ENCODE data around the gene NEAT1.
A peak's percentile ranks its signal among the peaks of the same experiment; 100 is the strongest.

Gene NEAT1

GRCh38 chr11:65389294-65389980 is 33.2 kb upstream of the NEAT1 start:
- no peak for DNase-seq

DNA sequence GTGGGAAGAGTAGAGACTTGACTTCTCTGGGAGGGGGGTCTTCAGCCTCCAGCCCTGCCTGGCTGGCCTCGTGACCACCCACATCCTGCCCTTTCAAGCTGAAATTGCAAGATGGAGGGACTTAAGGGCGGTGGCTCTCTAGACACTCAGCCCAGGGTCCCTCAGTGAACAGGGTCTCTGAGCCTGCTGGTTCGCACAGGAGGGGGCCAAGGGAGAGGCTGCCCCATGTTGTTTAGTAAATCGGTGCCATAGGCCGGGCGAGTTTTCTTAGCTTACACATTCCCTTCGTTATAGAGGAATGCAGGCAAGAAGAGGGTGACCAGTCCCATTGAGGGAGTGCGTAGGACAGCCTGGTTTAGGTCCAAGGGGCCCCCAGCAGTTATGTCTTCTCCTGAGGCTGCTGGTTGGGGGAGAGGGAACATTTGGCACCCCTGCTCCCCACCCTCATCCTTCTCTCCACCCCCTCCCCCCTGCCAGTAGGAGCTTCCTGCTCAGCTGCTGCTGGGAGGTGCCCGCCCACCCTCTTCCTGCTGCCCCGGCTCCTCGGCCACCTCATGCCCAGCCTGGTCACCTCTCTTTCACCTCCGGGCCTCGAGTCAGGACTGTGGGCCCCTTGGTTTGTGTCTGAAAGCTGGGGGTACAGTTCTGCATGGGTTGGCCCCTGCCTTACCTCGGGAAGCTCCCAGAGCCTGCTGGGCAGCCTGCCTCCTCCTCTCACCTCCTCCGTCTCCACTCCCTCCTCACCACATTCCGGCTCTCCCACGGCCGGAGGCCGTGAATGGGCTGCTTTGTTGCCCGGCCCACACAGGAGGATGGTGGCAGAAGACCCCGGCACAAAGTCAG is 32.3 kb upstream of the NEAT1 start:
- DNase-seq, result no peak

- DNase-seq, result no peak
Measured at GRCh38 chr11:65390996-65391395, 31.6 kb upstream of the NEAT1 start.

DNA sequence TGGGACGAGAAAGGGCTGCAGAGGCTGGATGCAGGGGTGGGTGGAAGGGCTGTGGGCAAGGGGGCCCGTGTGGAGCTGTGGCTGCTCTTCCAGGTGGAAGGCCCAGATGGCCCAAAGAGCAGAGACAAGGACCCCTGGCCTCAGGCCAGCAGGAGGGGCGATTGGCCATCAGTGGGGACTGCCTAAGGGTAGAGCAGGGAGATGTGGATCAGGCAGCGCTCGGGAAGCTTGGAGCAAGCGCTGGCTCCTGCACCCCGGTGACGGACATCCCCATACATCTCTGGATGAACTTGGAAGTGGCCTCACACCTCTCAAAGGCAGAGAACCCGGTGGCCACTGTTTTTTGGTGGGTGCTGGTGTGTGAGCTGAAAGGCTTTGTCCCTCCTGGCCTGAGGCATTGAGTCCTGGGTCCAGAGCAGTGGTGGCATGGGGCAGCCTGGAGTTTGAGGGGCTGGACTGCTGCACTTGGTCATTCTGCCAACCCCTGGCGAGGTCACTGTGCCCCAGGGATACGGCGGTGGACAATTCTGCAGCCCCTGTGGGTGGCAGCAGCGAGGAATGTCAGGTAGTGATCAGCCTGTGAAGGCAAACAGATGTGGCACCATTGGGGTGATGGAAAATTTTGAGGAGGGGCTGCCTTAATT is 30.3 kb upstream of the NEAT1 start:
- DNase-seq, result no peak

- DNase-seq, result no peak
Measured at GRCh38 chr11:65392899-65393298, 29.7 kb upstream of the NEAT1 start.

DNA sequence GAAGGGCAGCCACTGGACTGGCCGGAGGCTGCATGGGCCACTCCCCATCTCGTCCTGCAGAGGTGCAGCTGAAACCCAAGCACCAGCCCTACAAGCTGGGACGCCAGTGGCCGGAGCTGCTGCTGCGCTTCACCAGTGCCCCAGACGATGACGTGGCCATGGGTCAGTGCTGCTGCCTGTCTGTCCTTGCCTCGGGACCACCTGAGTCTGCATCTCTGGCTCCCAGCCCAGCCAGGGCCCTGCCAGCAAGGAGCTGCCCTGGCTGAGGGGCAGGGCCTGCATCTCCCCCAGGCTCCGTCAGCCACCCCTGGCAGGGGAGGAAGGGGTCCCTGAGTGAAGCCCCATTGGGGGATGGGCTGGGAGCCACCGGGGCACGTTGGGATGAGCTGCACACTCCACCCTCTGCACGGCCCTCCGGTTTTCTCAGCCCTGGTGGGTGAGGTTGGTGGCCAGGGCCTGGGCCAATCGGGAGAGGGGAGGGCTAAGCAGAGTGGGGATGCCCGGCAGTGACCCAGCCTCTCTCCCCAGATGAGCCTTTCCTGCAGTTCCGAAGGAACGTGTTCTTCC is 29.0 kb upstream of the NEAT1 start:
- DNase-seq, result no peak

DNA sequence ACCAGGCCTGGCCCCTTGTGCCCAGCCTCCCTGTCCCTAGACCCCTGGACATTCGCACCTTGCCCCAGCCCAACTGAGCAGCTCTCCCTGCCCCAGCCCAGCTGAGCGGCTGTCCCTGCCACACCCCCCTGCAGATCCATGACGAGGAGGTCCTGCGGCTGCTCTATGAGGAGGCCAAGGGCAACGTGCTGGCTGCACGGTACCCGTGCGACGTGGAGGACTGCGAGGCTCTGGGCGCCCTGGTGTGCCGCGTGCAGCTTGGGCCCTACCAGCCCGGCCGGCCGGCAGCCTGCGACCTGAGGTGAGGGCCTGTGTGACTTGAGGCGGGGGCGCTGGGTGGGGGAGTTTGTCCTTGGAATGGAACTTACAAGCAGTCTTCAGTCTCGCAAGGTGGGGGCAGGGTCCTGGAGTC is 28.5 kb upstream of the NEAT1 start:
- DNase-seq, result no peak

DNA sequence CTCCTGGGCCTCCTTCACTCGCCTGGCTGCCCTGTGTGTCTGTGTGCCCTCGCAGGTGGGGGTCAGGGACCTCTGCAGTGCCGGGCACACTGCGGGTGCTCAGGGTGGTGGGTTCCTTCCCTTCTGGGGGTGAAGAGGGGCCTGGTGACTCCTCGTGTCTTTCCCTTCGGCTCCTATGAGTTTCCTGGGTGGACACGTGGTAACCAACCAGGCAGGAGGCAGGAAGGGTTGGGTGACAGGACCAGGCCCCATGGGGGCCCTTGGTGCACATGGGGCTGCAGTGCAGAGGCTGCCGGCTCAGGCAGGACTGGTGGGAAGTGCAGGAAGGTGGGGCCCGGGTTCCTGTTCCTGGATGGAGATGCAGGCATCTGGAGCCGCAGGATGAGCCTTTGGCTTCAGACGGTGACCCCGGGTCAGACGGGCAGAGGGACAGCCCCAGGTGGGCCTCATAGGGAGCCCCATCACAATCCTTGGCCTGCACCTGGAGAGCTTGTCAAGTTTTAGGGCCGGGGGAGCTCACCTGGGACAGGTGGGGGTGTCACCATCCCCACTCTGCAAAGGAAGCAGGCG is 26.6 kb upstream of the NEAT1 start:
- no peak for DNase-seq

- DNase-seq, result no peak
Measured at GRCh38 chr11:65396769-65397745, 25.5 kb upstream of the NEAT1 start.

DNA sequence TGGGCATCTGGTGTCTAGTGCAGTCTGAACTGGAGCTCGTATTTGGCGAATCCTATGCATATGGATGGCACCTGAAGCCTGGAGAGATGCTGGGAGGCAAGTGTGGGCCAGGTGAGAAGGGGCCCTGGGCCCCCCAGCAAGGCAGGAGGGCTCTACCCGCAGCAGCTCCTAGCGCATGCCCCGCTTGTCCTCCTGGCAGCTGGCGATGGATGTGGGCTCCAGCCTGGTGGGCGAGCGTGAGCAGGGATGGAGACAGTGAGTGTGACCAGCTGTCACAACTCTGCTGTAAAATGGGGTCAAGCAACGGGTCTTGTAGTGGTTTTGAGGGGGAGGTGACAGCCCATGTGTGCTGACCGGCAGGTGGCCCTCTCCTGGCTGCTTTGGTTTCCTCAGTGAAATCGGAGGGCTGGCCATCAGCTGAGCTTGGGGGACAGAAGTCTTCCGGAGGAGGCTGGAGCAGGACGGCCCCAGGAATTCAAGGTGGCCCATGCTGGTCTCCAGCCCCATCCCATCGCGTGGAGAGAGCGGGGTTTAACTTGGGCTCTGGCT is 24.2 kb upstream of the NEAT1 start:
- no peak for DNase-seq

GRCh38 chr11:65399249-65399648 is 23.3 kb upstream of the NEAT1 start:
- DNase-seq, result no peak

- DNase-seq, result no peak
Measured at GRCh38 chr11:65399845-65400244, 22.8 kb upstream of the NEAT1 start.

DNA sequence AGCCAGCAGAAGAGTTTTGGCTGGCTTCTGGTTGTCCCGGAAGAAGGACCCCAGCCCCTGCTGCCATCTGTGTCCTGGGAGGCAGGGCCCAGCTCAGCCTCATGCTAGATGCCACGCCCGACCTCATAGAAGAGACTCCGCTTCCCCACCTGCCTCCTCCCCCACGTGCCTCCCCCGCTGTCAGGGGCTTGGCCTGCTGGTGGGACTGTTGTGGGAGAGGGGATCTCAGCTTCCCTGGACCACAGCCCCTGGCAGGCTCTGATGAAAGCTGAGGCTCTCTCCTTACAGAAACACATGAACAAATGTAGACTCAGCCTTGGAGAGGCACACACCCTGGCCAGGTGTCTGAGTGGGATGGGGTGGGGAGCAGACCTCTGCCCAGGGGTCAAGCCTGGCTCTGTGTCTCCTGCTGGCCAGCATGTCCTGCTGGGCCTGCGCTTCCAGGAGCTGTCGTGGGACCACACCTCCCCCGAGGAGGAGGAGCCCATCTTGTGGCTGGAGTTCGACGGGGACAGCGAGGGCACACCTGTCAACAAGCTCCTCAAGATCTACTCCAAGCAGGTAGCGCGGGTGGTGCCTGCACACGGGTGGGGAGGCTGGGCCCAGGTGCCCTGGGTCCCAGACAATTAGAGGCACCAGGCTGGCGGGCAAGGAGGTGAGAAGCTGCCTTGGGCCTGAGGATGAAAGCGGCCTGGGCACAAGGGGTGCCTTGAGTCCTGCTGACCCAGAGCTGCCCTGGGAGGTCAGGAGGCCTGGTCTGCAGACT is 22.1 kb upstream of the NEAT1 start:
- no peak for DNase-seq

DNA sequence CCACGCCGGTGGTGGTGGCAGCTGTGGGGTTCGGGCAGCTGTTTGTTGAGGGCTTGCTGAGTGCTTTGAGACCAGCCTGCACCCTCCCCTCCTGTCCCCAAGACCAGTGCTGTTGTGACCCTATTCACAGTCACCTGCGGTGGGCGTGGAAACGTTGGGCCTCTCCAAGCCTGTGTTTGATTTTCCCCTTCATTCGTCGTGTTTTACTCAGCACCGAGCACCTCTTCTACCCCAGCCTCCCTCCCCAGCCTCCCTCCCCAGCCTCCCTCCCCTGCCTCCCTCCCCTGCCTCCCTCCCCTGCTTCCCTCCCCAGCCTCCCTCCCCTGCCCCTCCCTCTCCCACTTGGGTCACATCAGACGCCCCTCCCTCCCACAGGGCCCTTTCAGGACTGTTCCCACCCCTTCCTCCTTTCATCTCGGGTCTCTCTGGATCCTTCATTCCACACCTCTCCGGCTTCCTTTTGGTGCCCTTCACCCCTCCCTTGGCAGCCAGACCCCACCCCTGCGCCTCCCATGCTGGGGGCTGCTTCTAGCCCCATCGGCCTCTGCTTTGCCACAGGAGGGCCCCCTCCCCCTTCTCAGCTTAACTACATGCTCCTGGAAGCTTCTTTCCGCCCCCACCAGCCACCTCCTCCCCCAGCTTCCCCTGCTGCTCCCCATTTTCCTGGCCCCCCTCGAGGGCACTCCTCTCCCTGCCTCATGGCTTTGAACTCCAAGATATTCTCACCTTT is 21.4 kb upstream of the NEAT1 start:
- DNase-seq, result no peak

DNA sequence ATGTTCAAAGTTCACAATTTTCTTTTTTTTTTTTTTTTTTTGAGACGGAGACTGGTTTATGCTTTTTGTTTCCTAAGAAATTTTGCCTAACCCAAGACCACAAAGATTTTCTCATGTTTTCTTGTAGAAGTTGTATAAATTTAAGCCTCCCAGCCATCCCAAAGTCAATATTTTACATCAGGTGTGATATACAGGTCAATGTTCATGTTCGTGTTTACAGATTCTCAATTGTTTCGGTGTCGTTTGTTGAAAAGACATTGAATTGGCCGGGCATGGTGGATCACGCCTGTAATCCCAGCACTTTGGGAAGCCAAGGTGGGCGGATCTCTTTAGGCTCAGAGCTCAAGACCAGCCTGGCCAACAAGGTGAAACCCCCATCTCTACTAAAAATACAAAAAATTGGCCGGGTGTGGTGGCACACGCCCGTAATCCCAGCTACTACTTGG is 20.8 kb upstream of the NEAT1 start:
- no peak for DNase-seq

GRCh38 chr11:65402790-65403189 is 19.8 kb upstream of the NEAT1 start:
- DNase-seq, result no peak

- DNase-seq, result peak; percentile 79 to 84
Measured at GRCh38 chr11:65403607-65404121, 18.9 kb upstream of the NEAT1 start.

GRCh38 chr11:65404210-65404609 is 18.4 kb upstream of the NEAT1 start:
- no peak for DNase-seq

DNA sequence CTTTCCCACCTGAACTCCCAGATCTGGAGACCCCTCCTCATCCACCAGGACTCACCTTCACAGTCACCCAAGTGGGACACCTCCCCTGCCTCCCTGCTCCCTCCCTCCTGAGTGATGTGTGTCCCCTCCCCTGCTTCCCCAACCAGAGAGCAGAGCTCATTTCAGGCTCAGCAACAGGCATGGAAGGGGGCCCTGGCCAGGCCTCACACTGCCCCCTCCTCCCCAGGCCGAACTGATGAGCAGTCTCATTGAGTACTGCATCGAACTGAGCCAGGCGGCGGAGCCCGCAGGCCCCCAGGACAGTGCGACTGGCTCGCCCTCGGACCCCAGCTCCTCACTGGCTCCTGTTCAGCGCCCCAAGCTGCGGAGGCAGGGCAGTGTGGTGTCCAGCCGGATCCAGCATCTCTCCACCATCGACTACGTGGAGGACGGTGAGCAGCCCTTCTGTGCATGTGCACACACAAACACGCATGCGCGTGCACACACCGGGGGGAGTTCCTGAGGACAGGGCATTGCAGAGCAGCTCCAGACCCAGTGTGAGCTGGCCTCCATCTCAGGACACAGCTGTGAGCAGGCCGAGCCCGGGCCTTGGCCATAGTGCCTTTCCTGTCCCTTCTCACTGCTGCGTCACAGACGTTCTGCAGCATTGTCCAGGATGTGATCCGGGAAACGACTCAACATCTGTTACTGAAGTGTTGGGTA is 17.8 kb upstream of the NEAT1 start:
- no peak for DNase-seq
